ENCODE data around the gene EIF2S3B.

EIF2S3B gene

DNA sequence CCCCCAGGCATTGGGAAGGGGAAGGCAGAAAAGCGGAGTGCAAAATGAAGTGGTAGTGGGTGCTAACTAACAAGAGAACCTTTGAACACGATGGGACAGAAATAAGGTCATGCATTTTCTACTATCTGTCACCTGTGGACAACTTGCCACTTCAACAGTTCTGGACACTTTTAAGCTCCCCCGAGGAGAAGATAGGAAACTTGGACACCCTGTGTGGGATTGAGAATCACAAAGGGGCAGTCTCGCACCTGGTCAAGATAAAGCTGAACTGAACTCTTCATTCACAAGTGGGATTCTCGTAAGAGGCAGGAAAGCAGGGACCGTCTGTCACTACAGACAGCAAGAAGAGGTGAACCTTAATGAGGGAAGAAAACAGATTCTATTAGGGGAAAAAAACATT, 51.6 kb downstream of the EIF2S3B start:
- no peak overlapping the region for H3K9ac ChIP-seq (ENCODE audit: low read length)
- no peak overlapping the region for H3K4me3 ChIP-seq (ENCODE audit: low read length)

DNA sequence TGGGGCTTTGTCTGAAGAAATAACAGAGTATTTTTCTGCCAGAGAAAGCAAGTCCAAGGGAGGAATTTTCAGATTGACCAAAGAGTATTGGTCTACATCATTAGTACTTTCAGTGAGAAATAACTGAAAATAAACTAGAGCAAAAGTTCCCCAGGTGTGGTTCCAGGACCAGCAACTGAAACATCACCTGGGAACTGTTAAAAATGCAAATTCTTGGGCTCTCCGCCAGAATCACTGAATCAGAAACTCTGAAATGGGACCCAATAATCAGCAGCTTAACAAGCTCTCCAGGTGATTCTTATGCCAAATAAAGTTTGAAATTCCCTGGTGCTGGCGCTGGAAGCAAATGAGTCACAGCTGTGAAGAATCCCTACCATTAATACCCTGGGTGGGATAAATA, 52.1 kb downstream of the EIF2S3B start:
- Histone ChIP-seq H3K4me3 (ENCODE audit: low read length) (no peak overlapping the region), H3K9me3 (ENCODE audit: control insufficient read depth, low read length) (no peaks in the 10 kb centered on the region), H3K4me1 (ENCODE audit: control insufficient read depth, insufficient read depth, low read length) (no peaks in the 10 kb centered on the region), H3K36me3 (ENCODE audit: control insufficient read depth, insufficient read depth, low read length) (no peaks in the 10 kb centered on the region), H3K27me3 (ENCODE audit: control insufficient read depth, insufficient read depth, low read length) (no peaks in the 10 kb centered on the region), H3K9ac (ENCODE audit: low read length) (no peak overlapping the region)

More for the DNA sequence above, 51.6 kb downstream of the EIF2S3B start:
- no peaks in the 10 kb centered on the region for H3K36me3 ChIP-seq (ENCODE audit: control insufficient read depth, insufficient read depth, low read length)
- H3K27me3 ChIP-seq (ENCODE audit: control insufficient read depth, insufficient read depth, low read length), result no peaks in the 10 kb centered on the region
- no peaks in the 10 kb centered on the region for H3K4me1 ChIP-seq (ENCODE audit: control insufficient read depth, insufficient read depth, low read length)
- no peaks in the 10 kb centered on the region for H3K9me3 ChIP-seq (ENCODE audit: control insufficient read depth, low read length)
